Neural cell (in vitro differentiated cells): ENCODE data around the gene SF3B3. TPM values are rescaled to one million over a fixed set of nuclear protein-coding genes. Genes with fewer than 3 reads are reported as not detected.

Source experiments
- H2AFZ ChIP-seq: fragments of 200-600, 300-800 bp; sonication (generic), shearing (Covaris generic); 2 replicates; pipeline ENCODE4 v1.6.0; 2014; ENCODE audit warnings: low read depth, mild to moderate bottlenecking, antibody characterized with exemption, low read length, moderate library complexity
- H3F3A ChIP-seq: fragments of 200-600 bp; shearing (Covaris generic); 2 replicates; pipeline ENCODE4 v1.6.1; 2016; ENCODE audit warnings: mild to moderate bottlenecking, moderate library complexity, mixed read lengths, antibody characterized with exemption, low read length; ENCODE audit not compliant: insufficient read depth, poor library complexity, severe bottlenecking
- H3K27ac ChIP-seq: fragments of 200-600, 300-800 bp; sonication (generic), shearing (Covaris generic); 2 replicates; pipeline ENCODE4 v1.5.1; 2014; ENCODE audit warnings: mild to moderate bottlenecking, low read length, moderate library complexity
- H3K27me3 ChIP-seq: fragments of 300-800, 200-600 bp; sonication (generic), shearing (Covaris generic); 2 replicates; pipeline ENCODE4 v1.6.0; 2014; ENCODE audit warnings: mild to moderate bottlenecking, low read depth, low read length, moderate library complexity; ENCODE audit not compliant: insufficient read depth
- H3K36me3 ChIP-seq: fragments of 300-800, 200-600 bp; sonication (generic), shearing (Covaris generic); 2 replicates; pipeline ENCODE4 v1.5.1; 2014; ENCODE audit warnings: mild to moderate bottlenecking, antibody characterized with exemption, low read length, moderate library complexity; ENCODE audit not compliant: insufficient read depth
- H3K4me2 ChIP-seq: fragments of 300-800, 200-600 bp; sonication (generic), shearing (Covaris generic); 2 replicates; pipeline ENCODE4 v1.6.0; 2014; ENCODE audit warnings: mild to moderate bottlenecking, low read length
- H3K4me3 ChIP-seq: fragments of 300-800, 200-600 bp; sonication (generic), shearing (Covaris generic); 2 replicates; pipeline ENCODE4 v1.5.1; 2014; ENCODE audit warnings: mild to moderate bottlenecking, low read length, moderate library complexity
- H3K79me2 ChIP-seq: fragments of 200-600 bp; shearing (Covaris generic); replicated peaks from 2 replicates; pipeline ENCODE4 v1.6.0; 2014; ENCODE audit warnings: mild to moderate bottlenecking, low read length, moderate library complexity; ENCODE audit not compliant: insufficient read depth
- H3K9ac ChIP-seq: fragments of 300-800, 200-600 bp; sonication (generic), shearing (Covaris generic); 2 replicates; pipeline ENCODE4 v1.6.1; 2016; ENCODE audit warnings: mild to moderate bottlenecking, low read length, mixed read lengths
- H3K9me2 ChIP-seq: fragments of 200-600 bp; shearing (Covaris generic); 2 replicates; pipeline ENCODE4 v1.6.1; 2016; ENCODE audit warnings: mild to moderate bottlenecking, low read length, mixed read lengths; ENCODE audit not compliant: insufficient read depth
- H3K9me3 ChIP-seq: fragments of 200-600, 300-800 bp; sonication (generic), shearing (Covaris generic); 2 replicates; pipeline ENCODE4 v1.6.1; 2016; ENCODE audit warnings: mild to moderate bottlenecking, mixed run types, low read length, moderate library complexity, mixed read lengths
- H4K20me1 ChIP-seq: fragments of 200-600 bp; shearing (Covaris generic); 2 replicates; pipeline ENCODE4 v1.6.1; 2016; ENCODE audit warnings: mild to moderate bottlenecking, mixed run types; ENCODE audit not compliant: insufficient read depth
- CTCF ChIP-seq: fragments of 450-650 bp; IDR thresholded peaks from 2 replicates; pipeline ENCODE4 v1.5.1; 2014; ENCODE audit warnings: antibody characterized with exemption, mild to moderate bottlenecking, moderate library complexity; ENCODE audit not compliant: poor library complexity, severe bottlenecking
- EP300 ChIP-seq: fragments of 450-650 bp; conservative IDR thresholded peaks from 2 replicates; pipeline ENCODE4 v1.6.1; 2014; ENCODE audit warnings: antibody characterized with exemption, mild to moderate bottlenecking, moderate library complexity; ENCODE audit not compliant: poor library complexity, severe bottlenecking
- EZH2 ChIP-seq: fragments of 200-600, 300-800 bp; shearing (Covaris generic), sonication (generic); IDR thresholded peaks from 2 replicates; pipeline ENCODE4 v1.6.1; 2014; ENCODE audit warnings: antibody characterized with exemption, low read length, borderline replicate concordance, mild to moderate bottlenecking; ENCODE audit not compliant: insufficient read depth, poor library complexity, severe bottlenecking
- MXI1 ChIP-seq: fragments of 450-650 bp; conservative IDR thresholded peaks from 2 replicates; pipeline ENCODE4 v1.6.1; 2014; ENCODE audit warnings: antibody characterized with exemption, mild to moderate bottlenecking; ENCODE audit not compliant: poor library complexity, severe bottlenecking
- POLR2AphosphoS5 ChIP-seq: IDR thresholded peaks from 2 replicates; pipeline ENCODE4 v1.6.1; 2012
- RAD21 ChIP-seq: fragments of 450-650 bp; conservative IDR thresholded peaks from 2 replicates; pipeline ENCODE4 v1.6.1; 2014; ENCODE audit warnings: antibody characterized with exemption, mild to moderate bottlenecking, moderate library complexity
- SMC3 ChIP-seq: fragments of 450-650 bp; conservative IDR thresholded peaks from 2 replicates; pipeline ENCODE4 v1.6.1; 2014; ENCODE audit warnings: antibody characterized with exemption, mild to moderate bottlenecking, moderate library complexity; ENCODE audit not compliant: poor library complexity
- TAF1 ChIP-seq: IDR thresholded peaks from 2 replicates; pipeline ENCODE4 v1.6.1; 2012; ENCODE audit warnings: low read depth
- polyA plus RNA-seq: library from polyadenylated mRNA; depleted of rRNA; stranded (reverse); fragments of >200 nt; gene quantifications from 2 replicates; pipeline ENCODE4 v1.2.3, GENCODE V29; 2014
- TF ChIP-seq, protein P1 (sequence below): IDR thresholded peaks from 2 replicates; pipeline ENCODE4 v1.6.1; 2012; ENCODE audit warnings: borderline replicate concordance

The SF3B3 gene
- polyA plus RNA-seq, 1 donor from 2014 or later, result 90.0 TPM

GRCh38 chr16:70481929-70482536 is 41.6 kb upstream of the SF3B3 start:
- Histone ChIP-seq H3K9me2 (no peaks in the 10 kb centered on the region), H3K9me3 (no peaks in the 10 kb centered on the region), H3K9ac (no peak overlapping the region), H3K4me3 (no peak overlapping the region), H2AFZ (no peak overlapping the region), H3K4me2 (no peak overlapping the region), H4K20me1 (no peaks in the 10 kb centered on the region), H3K27me3 (no peaks in the 10 kb centered on the region), H3F3A (no peaks in the 10 kb centered on the region), H3K36me3 (peaks cover 6% of the 10 kb centered on the region), H3K27ac (no peak overlapping the region), H3K79me2 (no peaks in the 10 kb centered on the region)
- no peak for TF ChIP-seq SMC3
- TF ChIP-seq RAD21, result no peak
- no peak for TF ChIP-seq TAF1
- TF ChIP-seq, protein P1, sequence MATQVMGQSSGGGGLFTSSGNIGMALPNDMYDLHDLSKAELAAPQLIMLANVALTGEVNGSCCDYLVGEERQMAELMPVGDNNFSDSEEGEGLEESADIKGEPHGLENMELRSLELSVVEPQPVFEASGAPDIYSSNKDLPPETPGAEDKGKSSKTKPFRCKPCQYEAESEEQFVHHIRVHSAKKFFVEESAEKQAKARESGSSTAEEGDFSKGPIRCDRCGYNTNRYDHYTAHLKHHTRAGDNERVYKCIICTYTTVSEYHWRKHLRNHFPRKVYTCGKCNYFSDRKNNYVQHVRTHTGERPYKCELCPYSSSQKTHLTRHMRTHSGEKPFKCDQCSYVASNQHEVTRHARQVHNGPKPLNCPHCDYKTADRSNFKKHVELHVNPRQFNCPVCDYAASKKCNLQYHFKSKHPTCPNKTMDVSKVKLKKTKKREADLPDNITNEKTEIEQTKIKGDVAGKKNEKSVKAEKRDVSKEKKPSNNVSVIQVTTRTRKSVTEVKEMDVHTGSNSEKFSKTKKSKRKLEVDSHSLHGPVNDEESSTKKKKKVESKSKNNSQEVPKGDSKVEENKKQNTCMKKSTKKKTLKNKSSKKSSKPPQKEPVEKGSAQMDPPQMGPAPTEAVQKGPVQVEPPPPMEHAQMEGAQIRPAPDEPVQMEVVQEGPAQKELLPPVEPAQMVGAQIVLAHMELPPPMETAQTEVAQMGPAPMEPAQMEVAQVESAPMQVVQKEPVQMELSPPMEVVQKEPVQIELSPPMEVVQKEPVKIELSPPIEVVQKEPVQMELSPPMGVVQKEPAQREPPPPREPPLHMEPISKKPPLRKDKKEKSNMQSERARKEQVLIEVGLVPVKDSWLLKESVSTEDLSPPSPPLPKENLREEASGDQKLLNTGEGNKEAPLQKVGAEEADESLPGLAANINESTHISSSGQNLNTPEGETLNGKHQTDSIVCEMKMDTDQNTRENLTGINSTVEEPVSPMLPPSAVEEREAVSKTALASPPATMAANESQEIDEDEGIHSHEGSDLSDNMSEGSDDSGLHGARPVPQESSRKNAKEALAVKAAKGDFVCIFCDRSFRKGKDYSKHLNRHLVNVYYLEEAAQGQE, result no peak
- no peak for TF ChIP-seq MXI1
- no peak for TF ChIP-seq CTCF
- TF ChIP-seq EP300, result no peak
- TF ChIP-seq POLR2AphosphoS5, result no peak
- no peak for TF ChIP-seq EZH2

GRCh38 chr16:70482624-70483023 is 41.0 kb upstream of the SF3B3 start:
- H3K27ac ChIP-seq, result no peak overlapping the region
- H3K4me2 ChIP-seq, result no peak overlapping the region
- no peaks in the 10 kb centered on the region for H3K9me2 ChIP-seq
- no peaks in the 10 kb centered on the region for H4K20me1 ChIP-seq
- no peaks in the 10 kb centered on the region for H3F3A ChIP-seq
- H3K79me2 ChIP-seq, result no peaks in the 10 kb centered on the region
- no peak overlapping the region for H2AFZ ChIP-seq
- no peaks in the 10 kb centered on the region for H3K9me3 ChIP-seq
- H3K36me3 ChIP-seq, result peaks cover 6% of the 10 kb centered on the region
- H3K4me3 ChIP-seq, result no peak overlapping the region
- TF ChIP-seq EP300, result no peak
- TF ChIP-seq CTCF, result no peak
- TF ChIP-seq, protein P1, result no peak
- TF ChIP-seq SMC3, result no peak
- no peak for TF ChIP-seq RAD21
- no peak for TF ChIP-seq TAF1
- TF ChIP-seq MXI1, result no peak
- TF ChIP-seq POLR2AphosphoS5, result no peak
- no peak for TF ChIP-seq EZH2
- H3K9ac ChIP-seq, result no peak overlapping the region
- H3K27me3 ChIP-seq, result no peaks in the 10 kb centered on the region
